Prostate gland (tissue), 2 donors: ENCODE measurements around the gene RECQL.

Experiments used
- POLR2AphosphoS5 ChIP-seq: sonication (generic); formaldehyde crosslinking; IDR thresholded peaks from one replicate; pipeline ENCODE4 v1.6.1; 2017; ENCODE audit warnings: antibody characterized with exemption
- TF ChIP-seq, protein P1 (sequence below), 4 experiments: fragments of 200-600 bp in 2 of 4; fragments of 450-650 bp in 2 of 4; sonication (generic) in 2 of 4; IDR thresholded peaks; 1 replicate in 3 of 4; 2 replicates in 1 of 4; pipeline ENCODE4 v1.5.1; 2016 to 2019; ENCODE audit warnings: antibody characterized with exemption in 4 of 4, mild to moderate bottlenecking in 2 of 4, moderate library complexity in 2 of 4

GRCh38 chr12:21483531-21483930, 17.9 kb downstream of the RECQL start:
- TF ChIP-seq POLR2AphosphoS5 = no peak
- TF ChIP-seq, protein P1, sequence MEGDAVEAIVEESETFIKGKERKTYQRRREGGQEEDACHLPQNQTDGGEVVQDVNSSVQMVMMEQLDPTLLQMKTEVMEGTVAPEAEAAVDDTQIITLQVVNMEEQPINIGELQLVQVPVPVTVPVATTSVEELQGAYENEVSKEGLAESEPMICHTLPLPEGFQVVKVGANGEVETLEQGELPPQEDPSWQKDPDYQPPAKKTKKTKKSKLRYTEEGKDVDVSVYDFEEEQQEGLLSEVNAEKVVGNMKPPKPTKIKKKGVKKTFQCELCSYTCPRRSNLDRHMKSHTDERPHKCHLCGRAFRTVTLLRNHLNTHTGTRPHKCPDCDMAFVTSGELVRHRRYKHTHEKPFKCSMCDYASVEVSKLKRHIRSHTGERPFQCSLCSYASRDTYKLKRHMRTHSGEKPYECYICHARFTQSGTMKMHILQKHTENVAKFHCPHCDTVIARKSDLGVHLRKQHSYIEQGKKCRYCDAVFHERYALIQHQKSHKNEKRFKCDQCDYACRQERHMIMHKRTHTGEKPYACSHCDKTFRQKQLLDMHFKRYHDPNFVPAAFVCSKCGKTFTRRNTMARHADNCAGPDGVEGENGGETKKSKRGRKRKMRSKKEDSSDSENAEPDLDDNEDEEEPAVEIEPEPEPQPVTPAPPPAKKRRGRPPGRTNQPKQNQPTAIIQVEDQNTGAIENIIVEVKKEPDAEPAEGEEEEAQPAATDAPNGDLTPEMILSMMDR (IDR thresholded peaks at IDR 0.05) = no peak
